ENCODE measurements around the gene PIEZO2.
"Not testable (repeated sequence)": the region's sequence is repeated elsewhere in the genome, so short reads cannot be mapped to it uniquely, and the experiment has no call there.

PIEZO2 gene

DNA sequence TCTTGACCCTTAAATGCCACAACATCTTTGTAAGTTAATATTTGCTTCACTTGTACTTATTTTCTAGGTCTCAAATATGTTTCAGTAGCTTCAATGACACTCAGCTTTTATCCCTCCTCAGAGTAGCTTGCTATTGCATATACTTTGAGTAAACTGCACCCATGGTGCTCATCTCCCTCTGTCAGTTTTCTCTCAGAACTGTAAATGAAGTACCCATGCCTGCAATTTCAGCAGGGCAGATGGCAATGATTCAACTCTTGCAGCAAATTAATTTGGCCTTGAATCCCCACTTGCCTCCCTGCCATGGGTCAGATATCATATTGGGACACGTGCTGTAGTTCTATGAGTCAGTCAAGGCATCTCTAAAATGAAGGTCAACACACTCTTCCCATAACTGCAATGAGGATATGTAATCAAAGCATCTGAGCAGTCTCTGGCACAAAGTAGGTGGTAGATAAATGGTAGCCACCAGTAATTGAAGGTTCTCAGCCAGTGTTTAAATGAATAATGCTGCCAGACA is 225.8 kb downstream of the PIEZO2 start:
- no peak for DNase-seq

DNA sequence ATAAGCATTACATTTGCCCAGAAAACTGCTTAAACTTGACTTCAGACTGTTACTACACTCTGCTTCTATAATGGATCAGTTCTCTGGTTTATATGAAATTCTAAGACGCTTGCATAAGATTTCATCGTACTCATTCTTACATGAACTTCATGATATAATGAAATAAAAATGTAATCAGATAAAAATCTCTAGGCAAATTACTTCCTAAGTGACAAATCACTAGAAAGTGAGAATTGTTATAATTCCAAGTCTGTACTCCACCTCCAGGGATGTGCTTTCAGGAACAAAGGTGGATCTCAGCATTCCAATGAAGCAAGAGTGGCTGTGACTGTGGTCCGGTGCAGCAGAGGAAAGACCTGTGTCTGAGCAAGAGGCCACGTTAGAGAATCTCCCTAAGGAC is 226.2 kb downstream of the PIEZO2 start:
- no peak for DNase-seq

DNA sequence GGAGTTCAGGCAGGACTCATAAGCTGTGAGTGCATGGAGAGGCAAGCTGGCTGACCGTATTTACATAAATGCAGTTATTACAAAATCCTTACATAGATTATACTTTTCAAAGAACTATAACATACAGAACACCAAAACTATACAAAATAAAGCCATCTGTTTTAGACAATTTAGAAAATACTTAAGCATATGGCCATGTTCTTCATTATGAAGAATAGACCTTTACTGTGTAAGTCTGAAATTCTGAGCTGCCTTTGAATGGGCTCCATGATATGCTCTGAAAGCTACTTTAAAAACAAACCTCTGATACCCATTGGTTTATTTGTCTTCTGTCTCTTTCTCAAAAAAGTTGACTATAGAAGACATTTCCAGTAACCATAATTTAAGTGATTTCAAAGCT is 226.7 kb downstream of the PIEZO2 start:
- not testable (repeated sequence) for DNase-seq

DNA sequence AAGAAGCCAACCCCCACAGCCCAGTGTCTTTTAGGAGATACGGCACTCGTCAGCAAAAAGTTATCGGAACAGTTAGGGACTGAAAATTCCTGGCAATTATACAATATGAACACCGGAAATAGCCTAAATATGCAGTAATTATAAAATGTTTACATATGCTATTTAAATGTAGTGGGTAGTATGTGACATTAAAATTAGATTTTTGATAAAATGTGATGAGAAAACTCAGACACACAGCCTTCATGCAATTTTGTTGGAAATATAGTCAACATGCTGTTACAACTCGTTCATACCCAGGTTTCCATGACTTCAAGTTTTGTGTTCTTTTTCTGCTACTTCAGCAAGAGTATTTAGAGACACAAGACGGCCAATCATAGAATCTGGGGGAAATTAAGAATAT is 229.1 kb downstream of the PIEZO2 start:
- not testable (repeated sequence) for DNase-seq

DNA sequence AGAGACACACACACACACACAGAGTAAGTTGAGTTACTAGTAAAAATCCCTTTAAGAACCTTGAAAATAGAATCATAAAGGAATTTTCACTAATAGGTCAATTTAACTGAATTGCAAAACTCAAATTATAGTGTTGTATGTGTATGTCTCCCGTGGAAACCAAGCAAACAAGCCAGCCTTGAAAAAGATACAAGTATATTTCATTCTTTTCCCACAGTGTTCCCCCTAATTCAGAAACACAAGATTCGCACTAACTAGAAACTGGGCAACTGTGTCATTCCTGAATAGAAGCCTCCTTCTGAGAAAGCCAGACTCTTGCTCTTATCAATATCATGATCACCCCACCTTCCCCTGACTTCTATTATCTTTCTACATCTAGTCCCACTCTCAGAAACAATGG is 229.5 kb downstream of the PIEZO2 start:
- no peak for DNase-seq

DNA sequence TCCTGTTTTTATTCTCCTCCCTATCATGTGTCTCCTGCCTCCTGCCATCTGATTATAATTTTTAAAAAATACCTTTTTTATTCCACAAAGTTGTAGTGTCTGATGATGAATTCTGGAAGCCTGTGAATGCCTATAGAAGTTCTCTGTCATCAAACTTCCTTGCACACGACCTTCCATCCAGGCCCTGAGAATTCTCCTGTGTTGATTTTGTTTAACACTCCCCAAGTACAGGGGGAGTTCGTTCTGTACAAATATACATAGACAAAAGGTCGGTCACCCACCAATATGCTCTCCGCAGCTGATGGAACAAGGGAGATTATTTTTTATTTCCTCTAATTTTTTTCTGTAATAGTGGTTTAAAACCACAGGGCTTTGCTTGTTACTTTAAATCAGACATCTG is 232.5 kb downstream of the PIEZO2 start:
- DNase-seq, result no peak

DNA sequence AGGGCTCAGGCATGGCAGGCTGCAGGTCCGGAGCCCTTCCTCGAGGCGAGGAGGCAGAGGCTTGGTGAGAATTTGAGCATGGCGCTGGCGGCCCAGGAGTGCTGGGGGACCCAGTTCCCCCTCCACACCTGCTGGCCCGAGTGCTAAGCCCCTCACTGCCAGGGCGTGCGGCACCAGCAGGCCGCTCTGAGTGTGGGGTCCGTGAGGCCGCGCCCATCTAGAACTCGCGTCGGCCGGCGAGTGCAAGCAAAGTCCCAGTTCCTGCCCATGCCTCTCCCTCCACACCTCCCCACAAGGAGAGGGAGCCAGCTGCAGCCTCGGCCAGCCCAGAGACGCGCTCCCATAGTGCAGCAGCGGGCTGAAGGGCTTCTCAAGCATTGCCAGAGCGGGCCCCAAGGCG is 233.0 kb downstream of the PIEZO2 start:
- DNase-seq, result no peak

DNA sequence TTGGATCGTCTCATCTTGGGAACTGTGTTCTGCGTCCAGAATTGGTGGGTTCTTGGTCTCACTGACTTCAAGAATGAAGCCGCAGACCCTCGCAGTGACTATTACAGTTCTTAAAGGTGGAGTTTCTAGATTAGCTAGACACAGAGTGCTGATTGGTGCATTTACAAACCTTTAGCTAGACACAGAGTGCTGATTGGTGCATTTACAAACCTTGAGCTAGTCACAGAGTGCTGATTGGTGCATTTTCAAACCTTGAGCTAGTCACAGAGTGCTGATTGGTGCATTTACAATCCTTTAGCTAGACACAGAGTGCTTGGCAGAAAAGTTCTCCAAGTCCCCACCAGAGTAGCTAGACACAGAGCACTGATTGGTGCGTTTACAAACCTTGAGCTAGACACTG is 233.6 kb downstream of the PIEZO2 start:
- not testable (repeated sequence) for DNase-seq

DNA sequence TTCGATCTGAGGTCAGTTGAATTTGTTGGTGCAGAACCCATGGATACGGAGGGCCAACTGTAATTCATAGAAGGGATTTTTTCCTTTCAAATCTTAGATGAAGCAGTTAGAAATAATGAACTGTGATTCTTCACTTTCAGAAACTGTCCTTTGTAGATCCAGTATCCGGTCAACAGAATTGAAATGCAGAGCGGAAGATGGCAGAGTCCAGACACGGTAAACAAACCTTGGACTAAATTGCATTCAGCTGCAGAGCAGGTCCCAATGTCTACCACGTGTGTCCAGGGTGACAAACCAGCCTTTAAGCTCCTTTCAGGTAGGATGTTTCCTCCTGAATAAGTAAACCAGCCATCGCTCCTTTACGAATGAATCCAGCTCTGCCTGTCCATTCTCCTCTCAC is 234.8 kb downstream of the PIEZO2 start:
- DNase-seq, result not testable (repeated sequence)

DNA sequence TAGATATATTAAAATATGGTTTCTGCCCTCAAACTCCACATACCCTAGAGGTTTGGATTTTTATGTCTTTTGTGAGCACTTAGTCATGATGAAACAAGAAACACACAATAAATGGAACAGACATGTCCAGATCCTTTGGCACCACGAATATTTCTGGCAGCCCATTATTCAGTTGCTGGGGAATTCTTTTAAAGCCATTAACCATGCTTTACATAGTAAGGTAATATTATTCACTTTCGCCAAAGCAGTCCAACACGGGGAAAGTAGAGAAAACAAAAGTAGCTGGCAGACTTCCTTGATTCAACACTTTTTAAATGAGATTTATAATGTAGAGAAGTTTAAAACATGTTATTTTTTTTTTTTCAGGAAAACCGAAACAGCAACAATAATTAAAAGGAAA is 235.4 kb downstream of the PIEZO2 start:
- DNase-seq, result no peak

DNA sequence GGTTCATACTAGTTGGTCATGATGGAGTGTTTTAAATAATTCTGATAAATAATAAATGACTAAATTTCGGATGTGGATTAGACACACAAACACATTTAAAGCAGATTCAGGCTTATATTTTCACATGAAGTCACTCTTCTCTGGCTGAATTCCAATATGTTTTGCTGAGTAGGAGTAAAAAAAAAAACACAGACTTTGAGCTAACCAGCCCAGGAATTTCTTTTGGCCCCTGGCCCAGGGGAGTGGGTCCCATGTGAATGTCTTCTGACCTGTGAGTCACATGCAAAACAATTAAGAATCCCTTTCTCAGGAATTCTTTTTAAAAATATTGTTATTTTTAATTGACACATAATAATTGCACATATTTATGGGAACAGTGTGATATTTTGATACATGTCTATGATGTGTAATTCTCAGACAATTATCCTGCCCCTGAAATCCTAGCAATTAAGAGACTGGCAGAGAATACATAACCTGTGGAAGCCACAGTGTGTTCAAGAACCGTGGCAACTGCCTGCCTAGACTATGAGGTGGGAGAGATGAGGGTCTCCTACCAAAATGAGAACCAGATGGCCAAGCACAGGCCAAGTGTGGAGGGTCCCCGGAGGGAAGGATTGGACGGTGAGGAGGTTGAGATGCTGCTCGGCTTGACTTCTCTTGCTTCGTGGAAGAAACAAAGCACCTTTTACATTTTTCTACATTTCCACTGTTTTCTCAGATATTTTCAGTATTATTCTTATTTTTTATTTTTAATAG is 236.4 kb downstream of the PIEZO2 start:
- no peak for DNase-seq

DNA sequence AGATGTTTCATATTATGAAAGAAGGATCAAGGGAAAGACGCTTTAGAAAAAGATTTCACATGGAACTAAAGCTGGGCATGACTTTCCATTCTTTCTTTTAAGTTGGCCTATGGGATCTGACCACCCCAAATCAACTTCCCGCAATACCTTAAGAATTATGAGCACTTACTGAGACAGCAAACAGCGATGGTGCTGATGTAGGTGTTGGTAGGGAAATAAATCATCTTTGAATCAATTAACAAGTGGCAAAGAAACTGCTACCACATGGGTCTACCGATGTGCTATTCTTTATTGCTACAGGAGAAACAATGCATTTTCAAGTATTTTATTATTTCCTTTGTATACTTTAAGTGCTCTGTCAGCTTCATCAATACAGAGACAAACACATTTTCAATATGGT is 239.6 kb downstream of the PIEZO2 start:
- DNase-seq, result no peak

DNA sequence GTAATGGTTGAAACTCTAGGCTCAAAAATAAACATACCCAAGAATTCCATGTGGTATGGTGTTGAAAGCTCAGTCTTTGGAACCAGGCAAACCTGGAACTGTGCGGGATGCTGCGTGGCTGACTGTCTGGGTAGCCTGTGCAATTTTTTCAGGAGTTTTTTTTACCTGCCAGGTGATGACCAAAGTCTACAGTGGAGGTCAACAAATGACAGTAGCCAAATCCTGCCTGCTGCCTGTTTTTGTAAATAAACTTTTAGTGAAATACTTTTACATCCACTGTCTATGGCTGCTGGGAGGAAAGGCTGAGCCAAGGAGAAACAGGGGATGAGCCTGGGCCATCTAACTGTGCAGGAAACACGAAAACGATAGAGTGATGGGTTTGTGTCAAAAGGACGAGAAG is 240.6 kb downstream of the PIEZO2 start:
- DNase-seq, result no peak

DNA sequence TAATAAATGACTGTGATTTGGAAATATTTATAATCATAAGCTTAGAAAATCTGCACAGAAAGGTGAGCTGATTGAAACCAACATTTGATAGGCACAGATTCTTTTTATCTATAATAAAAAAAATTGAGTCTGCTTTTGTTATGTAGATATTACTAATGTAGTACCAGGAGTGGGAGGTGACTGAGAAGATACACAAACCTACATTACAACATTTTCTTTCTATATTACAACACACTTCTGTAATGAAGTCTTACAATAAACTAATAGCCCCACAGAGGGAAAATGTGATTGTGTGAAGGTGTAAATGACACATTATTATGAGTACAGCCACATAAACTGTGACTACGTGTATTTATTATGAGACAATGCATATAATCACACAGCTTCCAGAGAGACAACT is 241.6 kb downstream of the PIEZO2 start:
- no peak for DNase-seq

DNA sequence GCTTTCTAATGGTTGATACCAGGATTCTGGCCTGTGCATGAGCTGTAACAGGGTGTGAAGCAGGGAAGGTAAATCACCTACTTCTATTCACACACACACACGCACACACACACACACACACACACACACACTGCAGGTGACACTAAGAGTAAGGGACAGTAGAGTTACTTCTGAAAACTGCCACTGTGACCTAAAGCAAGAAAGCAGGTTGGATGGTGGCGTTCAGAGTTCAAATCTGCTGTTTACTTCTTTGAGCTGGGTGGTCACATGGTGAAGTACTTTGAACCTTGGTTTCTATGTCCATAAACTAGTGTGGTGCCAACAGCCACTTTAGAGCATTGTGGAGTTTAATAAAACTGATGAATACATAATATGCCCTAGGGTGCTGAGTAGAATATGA is 248.0 kb downstream of the PIEZO2 start:
- no peak for DNase-seq

DNA sequence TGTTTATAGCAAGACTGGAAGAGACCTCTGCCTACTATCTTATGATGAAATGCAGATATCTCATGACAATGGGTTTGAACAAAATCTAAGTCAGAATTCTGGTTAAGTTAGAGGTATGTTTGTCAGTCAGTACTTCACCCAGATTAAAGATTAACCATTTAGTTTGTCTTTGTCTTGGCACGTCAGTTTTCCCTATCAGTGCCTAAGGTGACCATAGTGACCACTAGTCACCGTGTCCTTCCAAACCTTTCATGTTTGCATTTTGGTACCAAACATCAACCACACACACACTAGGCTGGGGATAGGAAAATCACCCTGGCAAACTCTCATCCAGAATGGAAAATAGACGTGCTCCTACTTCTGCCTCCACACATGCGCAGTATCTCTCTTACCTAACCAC is 248.9 kb downstream of the PIEZO2 start:
- no peak for DNase-seq

DNA sequence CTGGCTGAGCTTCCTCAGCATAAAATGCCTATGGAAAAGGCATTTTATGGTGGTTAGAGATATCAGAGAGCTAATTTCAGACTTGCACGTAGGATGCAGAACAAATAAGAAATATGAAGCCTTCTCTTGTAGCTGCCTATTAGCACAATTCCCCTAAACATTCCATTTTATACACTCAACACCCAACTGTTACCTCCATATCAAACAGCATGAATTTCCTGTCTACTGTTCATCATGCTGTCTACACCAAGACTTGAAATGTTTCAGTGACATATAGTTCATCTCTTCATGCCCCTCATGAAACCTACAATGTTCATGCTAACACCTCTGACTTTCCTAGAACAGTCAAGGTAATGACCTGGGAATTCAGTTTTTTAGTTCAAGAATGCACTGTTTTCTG is 249.9 kb downstream of the PIEZO2 start:
- no peak for DNase-seq

DNA sequence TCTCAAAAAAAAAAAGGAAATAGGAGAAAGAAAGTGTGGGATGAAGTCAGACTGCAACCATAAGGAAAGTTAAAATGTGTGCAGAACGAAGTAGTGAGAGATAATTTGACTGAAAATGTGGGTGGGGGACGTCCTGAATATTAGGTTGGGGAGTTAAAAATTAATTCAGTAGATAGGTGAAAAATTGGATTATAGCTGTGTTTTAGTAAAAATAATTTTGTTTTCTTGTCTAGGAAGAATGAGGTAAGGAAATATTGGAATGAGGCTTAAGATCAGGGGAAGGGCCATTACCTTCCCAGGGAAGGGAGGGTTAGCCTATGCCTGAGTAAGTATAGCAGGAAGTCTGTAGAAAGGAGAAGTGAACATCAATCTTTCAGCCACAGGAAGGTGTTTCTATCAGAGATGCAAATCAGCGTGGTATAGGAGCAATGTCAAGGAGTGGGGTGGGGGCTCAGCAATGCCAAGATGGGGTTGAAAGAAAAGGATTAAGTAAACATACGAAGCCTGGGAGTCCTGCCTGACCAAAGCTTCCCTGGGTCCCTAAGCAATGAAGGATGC is 250.9 kb downstream of the PIEZO2 start:
- DNase-seq, result no peak

DNA sequence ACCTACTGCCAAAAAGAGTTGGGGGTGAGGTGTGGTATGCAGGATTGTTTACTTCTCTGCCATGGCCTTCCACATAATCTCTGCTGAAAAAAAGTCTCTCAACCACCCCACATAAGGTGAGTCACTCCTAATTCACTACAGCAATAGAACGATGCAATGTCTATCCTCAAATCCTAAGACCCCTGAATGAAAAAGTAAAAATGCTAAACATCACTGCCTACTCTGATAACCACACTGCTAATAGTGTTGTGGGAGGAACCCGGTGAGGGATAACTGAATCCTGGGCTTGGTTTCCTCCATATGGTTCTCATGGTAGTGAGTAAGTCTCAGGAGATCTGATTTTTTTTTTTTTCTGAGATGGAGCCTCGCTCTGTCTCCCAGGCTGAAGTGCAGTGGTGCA is 252.5 kb downstream of the PIEZO2 start:
- no peak for DNase-seq

DNA sequence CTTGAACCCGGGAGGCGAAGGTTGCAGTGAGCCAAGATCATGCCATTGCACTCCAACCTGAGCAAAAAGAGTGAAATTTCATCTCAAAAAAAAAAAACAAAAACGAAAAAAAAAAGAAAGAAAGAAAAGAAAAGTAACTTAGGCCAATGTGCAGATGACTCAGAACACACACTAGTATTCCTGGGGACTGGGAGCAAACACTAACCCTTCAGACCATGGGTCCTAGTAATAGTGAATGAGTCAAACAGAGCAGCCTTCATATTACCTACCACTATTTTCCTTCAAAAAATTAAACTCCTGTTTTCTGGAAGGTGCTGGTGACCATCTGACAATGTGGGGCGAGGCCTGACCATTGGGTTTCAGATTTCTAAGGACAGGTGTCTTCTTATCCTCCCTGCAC is 253.4 kb downstream of the PIEZO2 start:
- no peak for DNase-seq

DNA sequence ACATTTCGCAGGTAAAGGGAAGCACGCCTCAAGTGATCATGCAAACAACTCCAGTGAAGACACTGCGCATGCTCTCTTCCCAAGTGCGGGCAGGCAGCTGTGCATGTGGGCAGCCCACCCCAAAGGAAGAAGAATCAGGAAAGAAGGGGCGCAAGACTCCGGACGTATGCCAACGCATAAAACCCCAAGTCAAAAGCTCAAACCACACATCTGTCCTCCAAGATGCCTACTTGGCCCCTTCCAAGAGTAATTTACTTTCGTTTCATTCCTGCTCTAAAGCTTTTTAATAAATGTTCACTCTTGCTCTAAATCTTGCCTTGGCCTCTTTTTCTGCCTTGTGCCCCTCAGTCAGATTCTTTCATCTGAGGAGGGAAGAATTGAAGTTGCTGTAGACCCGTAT is 254.9 kb downstream of the PIEZO2 start:
- no peak for DNase-seq

DNA sequence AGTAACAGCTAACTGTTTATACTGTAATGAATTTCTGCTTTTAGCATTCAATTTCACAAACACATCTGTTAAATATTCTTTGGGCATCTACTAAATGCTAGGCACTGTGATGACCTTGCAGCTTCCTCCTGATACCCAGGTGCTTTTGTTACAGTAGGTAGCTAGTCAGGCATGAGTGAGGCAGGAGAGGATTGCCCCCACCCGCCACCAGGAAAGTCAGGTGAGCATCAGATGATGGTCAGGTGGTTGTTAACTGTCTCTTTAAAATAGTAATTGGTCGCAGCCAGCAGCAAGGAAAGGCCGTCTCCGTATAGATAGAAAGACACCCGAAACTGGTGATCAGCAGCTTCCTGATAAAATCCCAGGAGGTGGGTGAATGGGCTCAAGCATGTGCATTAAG is 255.6 kb downstream of the PIEZO2 start:
- no peak for DNase-seq

DNA sequence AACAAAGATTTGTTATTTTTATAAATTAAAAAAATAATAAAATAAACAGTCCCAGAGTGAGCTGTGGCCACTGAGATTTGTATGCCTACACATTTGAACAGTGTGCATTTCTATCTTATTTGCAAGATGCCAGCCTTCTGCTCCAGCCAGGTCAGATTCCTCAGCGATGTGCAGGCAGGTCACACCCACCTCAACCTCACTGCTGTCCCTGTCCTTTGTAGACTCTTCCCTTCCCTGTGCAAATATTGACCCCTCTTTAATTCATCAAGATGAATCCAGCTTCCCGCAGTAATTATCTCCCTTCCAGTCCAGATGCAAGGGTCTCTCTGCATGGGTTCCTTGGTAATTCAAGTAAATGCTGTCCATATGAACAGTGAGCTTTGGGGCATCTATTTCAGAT is 256.2 kb downstream of the PIEZO2 start:
- DNase-seq, result no peak

DNA sequence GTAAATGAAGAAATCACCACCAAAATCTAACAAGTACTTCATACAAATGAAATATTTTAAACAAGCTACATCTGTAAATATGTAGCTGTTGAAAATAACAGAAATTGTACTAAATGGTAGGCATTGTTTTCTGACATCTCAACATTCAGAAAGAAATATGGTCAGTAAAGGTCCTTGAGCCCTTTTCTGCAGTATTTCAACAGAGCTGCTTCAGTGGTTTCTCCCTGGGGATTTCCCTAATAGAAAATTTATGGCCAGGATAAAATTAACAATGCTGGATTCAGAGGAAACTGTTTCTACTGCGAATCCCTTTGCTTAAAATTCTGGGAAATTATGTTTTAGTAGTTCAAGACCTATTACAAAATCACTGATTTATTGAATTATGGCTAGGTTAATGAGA is 256.6 kb downstream of the PIEZO2 start:
- DNase-seq, result no peak

DNA sequence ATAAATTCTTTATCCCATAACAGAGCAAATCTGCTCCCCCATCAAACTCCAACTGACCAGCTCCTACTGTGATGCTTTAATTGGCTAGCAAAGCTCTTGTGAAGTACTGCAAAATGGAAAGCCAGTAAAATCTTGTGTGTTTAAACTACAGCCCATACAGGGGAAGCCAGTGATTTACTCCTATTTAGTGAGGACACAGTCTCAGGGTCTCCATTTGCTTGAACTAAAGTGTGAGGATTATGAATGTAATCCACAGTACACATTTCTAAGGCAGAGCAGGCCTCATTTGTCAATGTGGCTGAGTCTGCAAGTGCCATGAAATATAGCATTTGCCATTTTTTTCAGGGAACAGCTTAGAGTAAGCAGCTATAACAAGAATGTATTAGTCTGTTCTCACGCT is 259.3 kb downstream of the PIEZO2 start:
- no peak for DNase-seq

All from activated gamma-delta T cell treated with Interleukin-2 at 50 U/mL for 16 hours (primary cell).